ENCODE measurements around the gene KIF19.
A peak's percentile ranks its signal among the peaks of the same experiment; 100 is the strongest.

Gene KIF19

DNA sequence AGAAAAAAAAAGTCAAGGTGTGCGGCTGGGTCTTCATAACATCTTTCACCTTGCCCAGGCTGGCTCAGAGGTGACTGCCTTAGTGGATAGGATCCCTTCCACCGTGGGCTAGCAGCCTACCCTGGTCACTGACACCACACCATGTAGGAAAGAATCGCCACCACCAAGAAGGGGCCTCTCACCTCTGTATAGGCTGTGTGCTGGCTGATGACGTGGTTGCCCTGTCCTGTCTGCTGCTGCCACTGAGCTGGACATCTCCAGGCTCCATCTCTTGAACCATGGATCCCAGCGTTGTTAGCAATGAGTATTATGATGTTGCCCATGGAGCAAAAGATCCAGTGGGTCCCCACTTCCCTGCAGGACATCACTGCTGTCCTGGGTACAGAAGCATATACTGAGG, 41.2 kb downstream of the KIF19 start, which contains the start of gene GPR142:
GPR142 (plus strand) TSS at position 301 of the 400 bp plus-strand sequence. CDS start 2,035 bp downstream, outside the sequence.
- no peak for DNase-seq

DNA sequence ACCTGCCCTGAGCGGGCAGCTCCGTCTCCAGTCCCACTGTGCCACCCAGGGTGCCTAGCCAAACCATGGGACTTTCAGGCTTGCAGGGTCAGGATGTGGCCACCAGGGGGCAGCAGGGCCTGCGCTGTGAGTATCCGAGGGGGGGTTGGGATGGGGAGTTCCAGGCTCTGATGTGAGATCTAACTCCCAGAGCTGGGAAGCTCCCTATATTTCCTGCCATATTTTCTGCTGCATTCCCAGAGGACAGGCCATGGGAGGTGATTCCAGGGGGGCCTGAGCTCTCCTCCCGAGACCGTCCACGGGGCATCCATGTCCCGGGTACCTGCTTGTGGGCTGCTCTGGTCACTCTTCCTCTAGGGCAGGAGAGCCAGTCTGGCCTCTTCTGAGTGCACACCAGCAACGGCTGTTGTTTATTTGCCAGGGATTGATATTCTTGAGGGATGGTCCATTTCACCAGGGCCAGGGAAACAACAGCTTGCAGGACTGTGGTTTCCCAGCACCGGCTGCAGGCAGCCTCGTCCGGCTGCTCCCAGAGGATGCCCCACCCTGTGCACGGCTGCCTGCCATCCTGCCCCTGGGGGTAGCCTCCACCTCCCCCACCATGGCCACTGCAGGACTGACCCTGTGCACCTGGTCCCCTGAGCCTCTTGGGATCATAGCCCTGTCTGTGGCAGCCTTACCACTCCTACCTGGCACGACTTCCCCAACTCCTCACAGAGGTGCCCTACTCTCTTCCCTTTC, 42.5 kb downstream of the KIF19 start:
- DNase-seq = peak; percentile 39

DNA sequence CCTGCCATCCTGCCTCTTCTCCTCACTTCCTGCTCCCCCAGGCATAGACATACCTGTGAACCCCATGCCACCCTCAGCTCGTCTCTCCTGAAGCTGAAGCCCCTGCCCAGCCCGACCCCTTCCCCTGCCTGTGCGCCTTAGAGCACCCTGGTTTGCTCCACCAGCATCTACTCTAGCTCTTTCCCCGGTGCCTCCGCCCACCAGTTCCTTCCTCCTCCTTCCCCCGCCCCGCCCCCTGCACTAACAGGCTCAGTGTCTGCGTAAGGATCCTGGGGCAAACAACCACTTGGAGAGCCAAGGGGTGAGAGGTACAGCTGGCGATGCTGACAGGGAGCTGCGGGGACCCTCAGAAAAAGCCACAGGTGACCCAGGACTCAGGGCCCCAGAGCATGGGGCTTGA, 43.2 kb downstream of the KIF19 start:
- no peak for DNase-seq

- no peak for DNase-seq
Measured at GRCh38 chr17:74369665-74370490, 43.9 kb downstream of the KIF19 start.

DNA sequence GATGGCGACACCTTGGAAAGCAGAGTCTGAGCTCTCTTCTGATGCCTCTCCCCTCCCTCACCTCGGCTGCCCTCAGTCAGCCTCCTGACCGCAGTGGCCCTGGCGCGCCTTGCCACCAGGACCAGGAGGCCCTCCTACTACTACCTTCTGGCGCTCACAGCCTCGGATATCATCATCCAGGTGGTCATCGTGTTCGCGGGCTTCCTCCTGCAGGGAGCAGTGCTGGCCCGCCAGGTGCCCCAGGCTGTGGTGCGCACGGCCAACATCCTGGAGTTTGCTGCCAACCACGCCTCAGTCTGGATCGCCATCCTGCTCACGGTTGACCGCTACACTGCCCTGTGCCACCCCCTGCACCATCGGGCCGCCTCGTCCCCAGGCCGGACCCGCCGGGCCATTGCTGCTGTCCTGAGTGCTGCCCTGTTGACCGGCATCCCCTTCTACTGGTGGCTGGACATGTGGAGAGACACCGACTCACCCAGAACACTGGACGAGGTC, 45.7 kb downstream of the KIF19 start:
- DNase-seq = no peak

DNA sequence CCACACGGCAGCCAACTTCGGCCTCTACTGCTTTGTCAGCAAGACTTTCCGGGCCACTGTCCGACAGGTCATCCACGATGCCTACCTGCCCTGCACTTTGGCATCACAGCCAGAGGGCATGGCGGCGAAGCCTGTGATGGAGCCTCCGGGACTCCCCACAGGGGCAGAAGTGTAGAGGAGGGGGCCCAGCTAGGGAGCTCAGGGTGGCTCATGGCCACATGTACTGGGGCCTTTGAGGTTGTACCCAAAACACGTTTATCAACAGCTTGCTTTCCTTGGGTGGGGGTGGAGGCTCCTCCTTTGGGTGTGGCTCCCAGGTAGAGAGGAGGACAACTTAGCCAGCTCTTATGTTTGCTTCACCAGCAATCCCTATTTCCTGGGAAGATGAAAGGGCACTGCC, 46.4 kb downstream of the KIF19 start:
- DNase-seq = no peak

- DNase-seq = no peak
Measured at GRCh38 chr17:74373838-74374606, 48.0 kb downstream of the KIF19 start.

DNA sequence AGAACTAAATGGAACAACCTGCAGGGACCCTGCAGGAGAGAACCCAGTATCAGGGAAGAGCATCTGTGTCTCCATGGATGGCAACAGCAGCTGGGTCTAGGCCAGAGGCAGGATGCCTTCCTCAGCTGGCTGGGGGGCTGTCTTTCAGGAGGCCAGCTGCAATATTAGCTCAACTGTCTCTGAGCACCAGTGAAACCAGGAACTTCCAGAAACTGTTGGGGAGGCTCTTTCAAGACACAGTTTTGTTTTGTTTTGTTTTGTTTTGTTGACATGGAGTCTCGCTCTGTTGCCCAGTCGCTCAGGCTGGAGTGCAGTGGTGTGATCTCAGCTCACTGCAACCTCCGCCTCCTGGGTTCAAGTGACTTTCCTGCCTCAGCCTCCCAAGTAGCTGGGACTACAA, 48.8 kb downstream of the KIF19 start:
- DNase-seq = no peak

GRCh38 chr17:74379495-74380085, 53.6 kb downstream of the KIF19 start:
- DNase-seq = peak; percentile 58

GRCh38 chr17:74380086-74380958, 54.3 kb downstream of the KIF19 start:
- DNase-seq = peak; percentile 43

GRCh38 chr17:74380959-74381808, 55.2 kb downstream of the KIF19 start:
- DNase-seq = no peak

DNA sequence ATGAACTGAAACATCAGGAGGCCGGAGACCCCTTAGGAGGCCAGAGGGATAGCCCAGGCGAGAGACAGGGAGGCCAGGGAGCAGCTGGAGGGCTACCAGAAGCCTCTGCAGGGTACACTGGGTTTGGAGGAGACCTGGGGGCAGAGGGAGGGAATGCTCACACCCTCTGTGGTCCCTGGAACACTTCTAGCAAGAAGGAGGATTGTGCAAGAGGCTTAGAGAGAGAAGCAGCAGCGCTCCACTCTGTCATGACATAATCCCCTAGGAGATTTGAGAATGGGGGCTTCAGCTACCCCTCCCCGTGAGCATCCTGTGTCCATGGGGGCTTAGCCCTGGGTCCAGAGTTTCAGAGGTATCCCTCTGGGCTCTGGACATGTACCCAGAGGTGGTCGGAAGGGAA, 57.1 kb downstream of the KIF19 start:
- DNase-seq = no peak

- no peak for DNase-seq
Measured at GRCh38 chr17:74385201-74385600, 59.2 kb downstream of the KIF19 start.

- DNase-seq = no peak
Measured at GRCh38 chr17:74386386-74386785, 60.4 kb downstream of the KIF19 start.

DNA sequence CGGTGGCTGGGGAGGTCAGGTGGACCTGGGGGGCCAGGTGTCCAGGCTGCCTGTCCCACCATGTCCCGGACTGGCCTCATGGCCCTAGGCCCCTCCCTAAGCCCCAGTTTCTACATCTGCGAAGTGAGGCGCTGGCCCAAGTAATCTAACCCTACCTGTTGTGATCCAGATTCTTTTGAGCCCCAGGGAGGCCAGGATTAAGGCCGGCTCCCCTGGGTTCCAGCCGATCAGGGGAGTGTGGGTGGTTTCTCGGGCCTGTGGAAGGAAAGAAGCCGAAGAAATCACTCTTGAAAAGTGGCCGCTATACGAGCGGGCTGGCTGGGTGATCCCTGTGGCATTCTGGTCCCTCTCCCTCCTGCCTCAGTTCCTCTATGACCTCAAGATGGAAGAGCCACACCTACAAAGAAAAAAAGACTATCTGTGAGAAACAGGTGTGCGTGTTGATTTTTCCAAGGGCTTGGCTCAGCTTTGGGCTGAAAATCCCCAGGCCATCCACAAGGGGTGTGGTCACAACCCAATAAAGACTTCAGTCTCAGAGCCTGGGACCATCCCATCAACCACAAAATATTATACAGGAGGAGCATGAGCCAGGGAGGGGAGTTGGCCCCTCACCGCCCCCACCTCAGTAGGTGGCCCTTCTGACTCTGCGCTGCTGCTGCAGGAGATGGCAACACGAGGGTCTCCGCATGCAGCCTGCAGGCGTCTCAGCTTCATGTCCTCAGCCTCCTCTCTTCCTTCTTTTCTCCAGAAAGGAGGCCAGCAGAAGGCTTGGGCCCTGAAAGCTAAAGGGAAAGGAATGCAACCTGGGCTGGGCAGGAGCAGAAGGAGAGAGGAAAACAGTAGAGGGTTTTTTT, 61.6 kb downstream of the KIF19 start:
- DNase-seq = no peak

DNA sequence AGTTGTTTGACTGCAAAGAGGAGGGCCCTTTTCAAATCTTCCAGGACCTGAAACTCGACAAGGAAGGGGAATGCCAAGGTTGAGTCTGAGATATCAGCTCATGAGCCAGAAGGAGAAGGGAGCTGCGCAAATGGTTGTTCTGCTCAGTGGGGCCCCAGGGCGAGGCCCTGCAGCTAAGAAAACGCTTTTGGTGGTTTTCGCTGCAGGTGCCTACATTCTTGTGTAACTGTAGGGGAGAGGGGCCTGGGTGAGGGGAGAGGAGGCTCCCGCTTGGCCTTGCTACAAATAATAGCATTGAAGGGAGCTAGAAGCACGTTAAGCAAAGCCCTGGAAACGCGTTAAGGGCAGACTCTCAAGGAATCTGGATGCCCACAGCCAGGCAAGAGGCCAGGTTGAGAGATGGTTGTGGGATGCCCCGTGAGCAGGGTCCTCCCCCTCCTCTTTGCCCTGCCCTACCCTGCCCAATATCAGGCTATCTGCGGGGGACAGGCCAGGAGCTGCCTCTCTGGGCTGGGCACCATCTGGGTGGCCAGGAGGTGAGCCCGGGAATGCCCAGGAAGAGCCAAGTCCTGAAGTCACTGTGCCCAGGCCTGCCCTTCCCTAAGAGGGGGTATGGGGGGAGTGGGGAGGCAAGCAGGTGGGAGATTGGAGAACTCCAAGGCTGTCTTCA, 63.2 kb downstream of the KIF19 start:
- no peak for DNase-seq

- no peak for DNase-seq
Measured at GRCh38 chr17:74389937-74390679, 64.1 kb downstream of the KIF19 start.
